Upper lobe of left lung (tissue), 4 donors: ENCODE measurements around the gene ADAMTS3.

Experiments
- CTCF ChIP-seq, 6 experiments: fragments of 450-650 bp in 4 of 6; fragments of 200-600 bp in 2 of 6; sonication (generic) in 2 of 6; IDR thresholded peaks; one replicate each; pipeline ENCODE4 v1.5.1; 2016 to 2019; ENCODE audit warnings: antibody characterized with exemption in 6 of 6
- EP300 ChIP-seq, 4 donors: sonication (generic); formaldehyde crosslinking; IDR thresholded peaks; one replicate each; pipeline ENCODE4 v1.5.1; 2017; ENCODE audit warnings: antibody characterized with exemption in 4 of 4, control low read depth in 2 of 4
- POLR2AphosphoS5 ChIP-seq, 2 donors: sonication (generic); formaldehyde crosslinking; IDR thresholded peaks; one replicate each; pipeline ENCODE4 v1.5.1; 2017; ENCODE audit warnings: antibody characterized with exemption in 2 of 2

GRCh38 chr4:72552447-72552846 is 16.6 kb downstream of the ADAMTS3 start:
- TF ChIP-seq POLR2AphosphoS5 (IDR thresholded peaks at IDR 0.05): no peak
- no peak for TF ChIP-seq CTCF (IDR thresholded peaks at IDR 0.05)
- no peak for TF ChIP-seq EP300 (IDR thresholded peaks at IDR 0.05)
